Measurements from ENCODE around the gene LARP1. TPM values are rescaled to one million over a fixed set of nuclear protein-coding genes. Genes with fewer than 3 reads are reported as not detected.

LARP1 gene
- total and polyA plus RNA-seq, 2 experiments from 2014 or later, result 133 to 302 TPM

DNA sequence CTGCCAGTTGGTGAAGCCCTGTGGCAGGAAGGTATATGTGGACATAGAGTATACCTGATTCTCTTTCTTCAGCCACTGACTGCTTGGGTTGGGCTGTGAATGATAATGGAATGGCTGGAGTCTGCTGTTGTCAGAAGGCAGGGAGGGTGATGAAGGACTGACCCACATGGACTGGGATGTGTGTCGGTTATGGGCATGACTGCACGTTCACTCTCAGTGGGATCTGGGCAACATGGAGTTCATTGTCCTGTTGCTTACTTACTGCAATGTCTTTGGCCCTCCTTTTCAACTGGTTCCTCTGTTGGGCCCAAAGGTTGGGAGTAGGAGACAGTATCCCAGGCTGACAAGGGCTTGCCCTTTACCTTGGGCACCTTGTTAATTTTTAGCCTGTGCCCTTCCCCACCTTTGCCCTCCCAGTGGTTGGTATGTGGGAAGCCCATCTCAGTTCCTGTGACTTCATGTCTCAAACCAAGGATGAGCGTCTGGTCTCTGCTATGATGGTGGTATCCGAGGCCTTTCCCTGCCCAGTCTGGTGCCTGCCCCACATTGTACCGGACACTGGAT lies 60.6 kb downstream of the LARP1 start (continued):
- TF ChIP-seq, protein P1, sequence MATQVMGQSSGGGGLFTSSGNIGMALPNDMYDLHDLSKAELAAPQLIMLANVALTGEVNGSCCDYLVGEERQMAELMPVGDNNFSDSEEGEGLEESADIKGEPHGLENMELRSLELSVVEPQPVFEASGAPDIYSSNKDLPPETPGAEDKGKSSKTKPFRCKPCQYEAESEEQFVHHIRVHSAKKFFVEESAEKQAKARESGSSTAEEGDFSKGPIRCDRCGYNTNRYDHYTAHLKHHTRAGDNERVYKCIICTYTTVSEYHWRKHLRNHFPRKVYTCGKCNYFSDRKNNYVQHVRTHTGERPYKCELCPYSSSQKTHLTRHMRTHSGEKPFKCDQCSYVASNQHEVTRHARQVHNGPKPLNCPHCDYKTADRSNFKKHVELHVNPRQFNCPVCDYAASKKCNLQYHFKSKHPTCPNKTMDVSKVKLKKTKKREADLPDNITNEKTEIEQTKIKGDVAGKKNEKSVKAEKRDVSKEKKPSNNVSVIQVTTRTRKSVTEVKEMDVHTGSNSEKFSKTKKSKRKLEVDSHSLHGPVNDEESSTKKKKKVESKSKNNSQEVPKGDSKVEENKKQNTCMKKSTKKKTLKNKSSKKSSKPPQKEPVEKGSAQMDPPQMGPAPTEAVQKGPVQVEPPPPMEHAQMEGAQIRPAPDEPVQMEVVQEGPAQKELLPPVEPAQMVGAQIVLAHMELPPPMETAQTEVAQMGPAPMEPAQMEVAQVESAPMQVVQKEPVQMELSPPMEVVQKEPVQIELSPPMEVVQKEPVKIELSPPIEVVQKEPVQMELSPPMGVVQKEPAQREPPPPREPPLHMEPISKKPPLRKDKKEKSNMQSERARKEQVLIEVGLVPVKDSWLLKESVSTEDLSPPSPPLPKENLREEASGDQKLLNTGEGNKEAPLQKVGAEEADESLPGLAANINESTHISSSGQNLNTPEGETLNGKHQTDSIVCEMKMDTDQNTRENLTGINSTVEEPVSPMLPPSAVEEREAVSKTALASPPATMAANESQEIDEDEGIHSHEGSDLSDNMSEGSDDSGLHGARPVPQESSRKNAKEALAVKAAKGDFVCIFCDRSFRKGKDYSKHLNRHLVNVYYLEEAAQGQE (IDR thresholded peaks at IDR 0.05; ENCODE audit: unreplicated experiment), result no peak
- TF ChIP-seq EZH2 (IDR thresholded peaks at IDR 0.05; ENCODE audit: low read depth, unreplicated experiment), result no peak
- TF ChIP-seq POLR2AphosphoS5 (IDR thresholded peaks at IDR 0.05; ENCODE audit: low read depth), result no peak

DNA sequence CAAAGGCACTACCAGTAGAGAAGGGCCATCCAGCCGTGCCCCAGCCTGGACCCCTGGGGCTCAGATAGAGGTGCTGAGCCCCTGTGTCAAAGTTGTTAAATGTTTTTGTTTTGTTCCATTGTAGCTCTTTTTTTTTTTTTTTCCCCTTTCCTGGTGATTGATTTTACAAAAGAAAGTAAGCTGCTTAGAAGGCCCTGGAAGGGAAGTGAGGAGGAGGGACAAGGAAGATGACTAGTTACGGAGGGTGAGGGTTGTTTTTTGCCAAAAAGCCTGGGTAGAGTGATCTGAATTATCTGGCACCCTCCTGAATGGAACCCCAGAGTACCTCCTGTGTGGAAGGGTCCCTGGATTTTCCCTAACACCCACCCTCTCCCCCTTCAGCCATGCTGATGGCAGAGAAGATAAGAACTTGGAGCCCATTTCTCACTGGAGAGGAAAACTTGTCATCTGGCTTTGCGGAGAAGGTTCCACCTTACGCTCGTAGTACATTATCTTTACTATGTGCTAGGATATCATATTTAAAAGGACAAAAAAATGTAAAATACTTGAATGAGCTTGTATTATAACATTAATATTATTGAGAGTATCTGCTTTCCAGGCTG lies 61.8 kb downstream of the LARP1 start:
- H3K27ac ChIP-seq (ENCODE audit: low read depth), result no peak overlapping the region
- Mint-ChIP-seq H3K4me1 (peaks cover 26% of the 10 kb centered on the region), H3K9me3 (no peaks in the 10 kb centered on the region; the same call in 2 of the 3 replicates), H3K27me3 (ENCODE audit: insufficient read depth, low read depth, poor library complexity) (peaks cover 40% of the 10 kb centered on the region), H3K4me3 (no peak overlapping the region), H3K27ac (no peak overlapping the region), H3K36me3 (ENCODE audit: low read depth) (peaks cover 92% of the 10 kb centered on the region)
- H3K36me3 ChIP-seq (ENCODE audit: insufficient read depth), result peaks cover 56% of the 10 kb centered on the region
- H3K4me1 ChIP-seq (ENCODE audit: insufficient read depth), result no peaks in the 10 kb centered on the region
- peaks cover 19% of the 10 kb centered on the region for H3F3A ChIP-seq (replicated peaks; ENCODE audit: low read depth)
- no peak overlapping the region for H3K4me3 ChIP-seq
- no peaks in the 10 kb centered on the region for H3K9me2 ChIP-seq (ENCODE audit: insufficient read depth)
- peaks cover 37% of the 10 kb centered on the region for H4K20me1 ChIP-seq (replicated peaks; ENCODE audit: insufficient read depth)
- H2AFZ ChIP-seq, result no peak overlapping the region
- H3K27me3 ChIP-seq (ENCODE audit: insufficient read depth), result no peaks in the 10 kb centered on the region
- DNase-seq (ENCODE audit: low spot score) (no peak), ATAC-seq (no peak)
- no peak overlapping the region for H3K4me2 ChIP-seq
- peaks cover 17% of the 10 kb centered on the region; the same call in 1 of the 2 replicates for H3K79me2 ChIP-seq (replicated peaks; ENCODE audit: insufficient read depth)
- no peak for TF ChIP-seq JUNB (IDR thresholded peaks at IDR 0.05; ENCODE audit: unreplicated experiment)
- no peak for TF ChIP-seq ZNF114 (CRISPR knock-in tag; IDR thresholded peaks at IDR 0.05)
- TF ChIP-seq POLR2AphosphoS5 (IDR thresholded peaks at IDR 0.05; ENCODE audit: low read depth), result no peak
- no peak for TF ChIP-seq EZH2 (IDR thresholded peaks at IDR 0.05; ENCODE audit: low read depth, unreplicated experiment)
- TF ChIP-seq ZNF331 (CRISPR knock-in tag; IDR thresholded peaks at IDR 0.05; ENCODE audit: low read depth), result no peak
- TF ChIP-seq, protein P1 (IDR thresholded peaks at IDR 0.05; ENCODE audit: unreplicated experiment), result no peak
- TF ChIP-seq, protein P2, sequence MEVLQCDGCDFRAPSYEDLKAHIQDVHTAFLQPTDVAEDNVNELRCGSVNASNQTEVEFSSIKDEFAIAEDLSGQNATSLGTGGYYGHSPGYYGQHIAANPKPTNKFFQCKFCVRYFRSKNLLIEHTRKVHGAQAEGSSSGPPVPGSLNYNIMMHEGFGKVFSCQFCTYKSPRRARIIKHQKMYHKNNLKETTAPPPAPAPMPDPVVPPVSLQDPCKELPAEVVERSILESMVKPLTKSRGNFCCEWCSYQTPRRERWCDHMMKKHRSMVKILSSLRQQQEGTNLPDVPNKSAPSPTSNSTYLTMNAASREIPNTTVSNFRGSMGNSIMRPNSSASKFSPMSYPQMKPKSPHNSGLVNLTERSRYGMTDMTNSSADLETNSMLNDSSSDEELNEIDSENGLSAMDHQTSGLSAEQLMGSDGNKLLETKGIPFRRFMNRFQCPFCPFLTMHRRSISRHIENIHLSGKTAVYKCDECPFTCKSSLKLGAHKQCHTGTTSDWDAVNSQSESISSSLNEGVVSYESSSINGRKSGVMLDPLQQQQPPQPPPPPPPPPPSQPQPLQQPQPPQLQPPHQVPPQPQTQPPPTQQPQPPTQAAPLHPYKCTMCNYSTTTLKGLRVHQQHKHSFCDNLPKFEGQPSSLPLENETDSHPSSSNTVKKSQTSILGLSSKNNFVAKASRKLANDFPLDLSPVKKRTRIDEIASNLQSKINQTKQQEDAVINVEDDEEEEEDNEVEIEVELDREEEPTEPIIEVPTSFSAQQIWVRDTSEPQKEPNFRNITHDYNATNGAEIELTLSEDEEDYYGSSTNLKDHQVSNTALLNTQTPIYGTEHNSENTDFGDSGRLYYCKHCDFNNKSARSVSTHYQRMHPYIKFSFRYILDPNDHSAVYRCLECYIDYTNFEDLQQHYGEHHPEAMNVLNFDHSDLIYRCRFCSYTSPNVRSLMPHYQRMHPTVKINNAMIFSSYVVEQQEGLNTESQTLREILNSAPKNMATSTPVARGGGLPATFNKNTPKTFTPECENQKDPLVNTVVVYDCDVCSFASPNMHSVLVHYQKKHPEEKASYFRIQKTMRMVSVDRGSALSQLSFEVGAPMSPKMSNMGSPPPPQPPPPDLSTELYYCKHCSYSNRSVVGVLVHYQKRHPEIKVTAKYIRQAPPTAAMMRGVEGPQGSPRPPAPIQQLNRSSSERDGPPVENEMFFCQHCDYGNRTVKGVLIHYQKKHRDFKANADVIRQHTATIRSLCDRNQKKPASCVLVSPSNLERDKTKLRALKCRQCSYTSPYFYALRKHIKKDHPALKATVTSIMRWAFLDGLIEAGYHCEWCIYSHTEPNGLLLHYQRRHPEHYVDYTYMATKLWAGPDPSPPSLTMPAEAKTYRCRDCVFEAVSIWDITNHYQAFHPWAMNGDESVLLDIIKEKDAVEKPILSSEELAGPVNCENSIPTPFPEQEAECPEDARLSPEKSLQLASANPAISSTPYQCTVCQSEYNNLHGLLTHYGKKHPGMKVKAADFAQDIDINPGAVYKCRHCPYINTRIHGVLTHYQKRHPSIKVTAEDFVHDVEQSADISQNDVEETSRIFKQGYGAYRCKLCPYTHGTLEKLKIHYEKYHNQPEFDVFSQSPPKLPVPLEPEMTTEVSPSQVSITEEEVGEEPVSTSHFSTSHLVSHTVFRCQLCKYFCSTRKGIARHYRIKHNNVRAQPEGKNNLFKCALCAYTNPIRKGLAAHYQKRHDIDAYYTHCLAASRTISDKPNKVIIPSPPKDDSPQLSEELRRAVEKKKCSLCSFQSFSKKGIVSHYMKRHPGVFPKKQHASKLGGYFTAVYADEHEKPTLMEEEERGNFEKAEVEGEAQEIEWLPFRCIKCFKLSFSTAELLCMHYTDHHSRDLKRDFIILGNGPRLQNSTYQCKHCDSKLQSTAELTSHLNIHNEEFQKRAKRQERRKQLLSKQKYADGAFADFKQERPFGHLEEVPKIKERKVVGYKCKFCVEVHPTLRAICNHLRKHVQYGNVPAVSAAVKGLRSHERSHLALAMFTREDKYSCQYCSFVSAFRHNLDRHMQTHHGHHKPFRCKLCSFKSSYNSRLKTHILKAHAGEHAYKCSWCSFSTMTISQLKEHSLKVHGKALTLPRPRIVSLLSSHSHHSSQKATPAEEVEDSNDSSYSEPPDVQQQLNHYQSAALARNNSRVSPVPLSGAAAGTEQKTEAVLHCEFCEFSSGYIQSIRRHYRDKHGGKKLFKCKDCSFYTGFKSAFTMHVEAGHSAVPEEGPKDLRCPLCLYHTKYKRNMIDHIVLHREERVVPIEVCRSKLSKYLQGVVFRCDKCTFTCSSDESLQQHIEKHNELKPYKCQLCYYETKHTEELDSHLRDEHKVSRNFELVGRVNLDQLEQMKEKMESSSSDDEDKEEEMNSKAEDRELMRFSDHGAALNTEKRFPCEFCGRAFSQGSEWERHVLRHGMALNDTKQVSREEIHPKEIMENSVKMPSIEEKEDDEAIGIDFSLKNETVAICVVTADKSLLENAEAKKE (CRISPR knock-in tag; IDR thresholded peaks at IDR 0.05), result no peak
- TF ChIP-seq, protein P3, sequence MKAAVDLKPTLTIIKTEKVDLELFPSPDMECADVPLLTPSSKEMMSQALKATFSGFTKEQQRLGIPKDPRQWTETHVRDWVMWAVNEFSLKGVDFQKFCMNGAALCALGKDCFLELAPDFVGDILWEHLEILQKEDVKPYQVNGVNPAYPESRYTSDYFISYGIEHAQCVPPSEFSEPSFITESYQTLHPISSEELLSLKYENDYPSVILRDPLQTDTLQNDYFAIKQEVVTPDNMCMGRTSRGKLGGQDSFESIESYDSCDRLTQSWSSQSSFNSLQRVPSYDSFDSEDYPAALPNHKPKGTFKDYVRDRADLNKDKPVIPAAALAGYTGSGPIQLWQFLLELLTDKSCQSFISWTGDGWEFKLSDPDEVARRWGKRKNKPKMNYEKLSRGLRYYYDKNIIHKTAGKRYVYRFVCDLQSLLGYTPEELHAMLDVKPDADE (IDR thresholded peaks at IDR 0.05), result no peak

Measured in GM23338 (cell line).